Neural progenitor cell (in vitro differentiated cells): Measurements from ENCODE around the gene GEMIN5.

Experiments
- CTCF ChIP-seq: fragments of 200-600 bp; sonication (generic); IDR thresholded peaks from 2 replicates; pipeline ENCODE4 v1.5.1; 2017; ENCODE audit warnings: antibody characterized with exemption, mild to moderate bottlenecking
- EZH2phosphoT487 ChIP-seq: fragments of 200-600 bp; sonication (generic); IDR thresholded peaks from 2 replicates; pipeline ENCODE4 v1.6.1; 2017; ENCODE audit warnings: antibody characterized with exemption

DNA sequence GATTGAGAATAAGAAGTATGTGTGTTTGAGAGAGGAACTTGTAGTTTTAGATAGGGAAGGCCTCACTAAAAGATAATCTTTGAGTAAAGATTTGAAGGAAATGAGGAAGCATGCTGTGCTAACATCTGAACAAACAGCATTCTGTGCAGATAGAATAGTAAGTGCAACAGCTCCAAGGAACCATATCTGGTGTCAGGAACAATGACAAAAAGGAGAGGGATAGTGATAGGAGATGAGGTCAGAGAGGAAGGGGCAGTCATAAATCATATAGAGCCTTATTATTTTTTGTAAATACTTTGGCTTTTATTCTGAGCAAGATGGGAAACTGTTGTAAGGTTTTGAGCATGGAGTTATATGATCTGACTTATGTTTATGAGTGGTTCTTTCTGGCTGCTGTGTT lies 6.7 kb upstream of the GEMIN5 start:
- no peak for TF ChIP-seq CTCF
- no peak for TF ChIP-seq EZH2phosphoT487
